Measurements from ENCODE around the gene SNRPB. TPM values are rescaled to one million over a fixed set of nuclear protein-coding genes. Genes with fewer than 3 reads are reported as not detected.

Gene SNRPB
- total RNA-seq, 1 donor from 2014 or later, result 391 TPM

GRCh38 chr20:2462484-2462883 is 8.1 kb downstream of the SNRPB start:
- Mint-ChIP-seq H3K4me3 (no peak overlapping the region), H3K4me1 (peaks cover 10% of the 10 kb centered on the region), H3K27me3 (ENCODE audit: low read depth) (no peaks in the 10 kb centered on the region), H3K36me3 (ENCODE audit: low read depth) (peaks cover 52% of the 10 kb centered on the region), H3K9me3 (no peaks in the 10 kb centered on the region), H3K27ac (ENCODE audit: unreplicated experiment) (no peak overlapping the region)
- DNase-seq (ENCODE audit: low read depth, low spot score), result no peak
- TF ChIP-seq CTCF (conservative IDR thresholded peaks at IDR 0.05), result no peak

- H3K4me1 Mint-ChIP-seq, result peaks cover 3% of the 10 kb centered on the region
- DNase-seq (ENCODE audit: low read depth, low spot score), result no peak
- H3K36me3 Mint-ChIP-seq (ENCODE audit: low read depth), result peaks cover 44% of the 10 kb centered on the region
- TF ChIP-seq CTCF (conservative IDR thresholded peaks at IDR 0.05), result no peak
- H3K27me3 Mint-ChIP-seq (ENCODE audit: low read depth), result no peaks in the 10 kb centered on the region
- H3K27ac Mint-ChIP-seq (ENCODE audit: unreplicated experiment), result no peak overlapping the region
- no peaks in the 10 kb centered on the region for H3K9me3 Mint-ChIP-seq
- no peak overlapping the region for H3K4me3 Mint-ChIP-seq
Measured at GRCh38 chr20:2460752-2461424, 9.7 kb downstream of the SNRPB start.

GRCh38 chr20:2459981-2460751 is 10.4 kb downstream of the SNRPB start:
- Mint-ChIP-seq H3K9me3 (no peaks in the 10 kb centered on the region), H3K36me3 (ENCODE audit: low read depth) (peaks cover 38% of the 10 kb centered on the region), H3K4me1 (no peaks in the 10 kb centered on the region), H3K4me3 (no peak overlapping the region), H3K27ac (ENCODE audit: unreplicated experiment) (no peak overlapping the region), H3K27me3 (ENCODE audit: low read depth) (no peaks in the 10 kb centered on the region)
- no peak for DNase-seq (ENCODE audit: low read depth, low spot score)
- TF ChIP-seq CTCF (conservative IDR thresholded peaks at IDR 0.05), result no peak

- no peaks in the 10 kb centered on the region for H3K9me3 Mint-ChIP-seq
- no peaks in the 10 kb centered on the region for H3K4me1 Mint-ChIP-seq
- DNase-seq (ENCODE audit: low read depth, low spot score), result no peak
- H3K27ac Mint-ChIP-seq (ENCODE audit: unreplicated experiment), result no peak overlapping the region
- no peak for TF ChIP-seq CTCF (conservative IDR thresholded peaks at IDR 0.05)
- no peaks in the 10 kb centered on the region for H3K27me3 Mint-ChIP-seq (ENCODE audit: low read depth)
- H3K4me3 Mint-ChIP-seq, result no peak overlapping the region
- H3K36me3 Mint-ChIP-seq (ENCODE audit: low read depth), result peaks cover 34% of the 10 kb centered on the region
Measured at GRCh38 chr20:2458919-2459499, 11.6 kb downstream of the SNRPB start.

GRCh38 chr20:2455771-2456497 is 14.7 kb downstream of the SNRPB start:
- Mint-ChIP-seq H3K27me3 (ENCODE audit: low read depth) (no peaks in the 10 kb centered on the region), H3K4me3 (no peak overlapping the region), H3K36me3 (ENCODE audit: low read depth) (peaks cover 13% of the 10 kb centered on the region), H3K9me3 (no peaks in the 10 kb centered on the region), H3K27ac (ENCODE audit: unreplicated experiment) (no peak overlapping the region), H3K4me1 (no peaks in the 10 kb centered on the region)
- DNase-seq (ENCODE audit: low read depth, low spot score), result no peak
- no peak for TF ChIP-seq CTCF (conservative IDR thresholded peaks at IDR 0.05)
